Osteoblast (primary cell): ENCODE data around the gene NDUFAF7. TPM values are rescaled to one million over a fixed set of nuclear protein-coding genes. Genes with fewer than 3 reads are reported as not detected.
A peak's percentile ranks its signal among the peaks of the same experiment; 100 is the strongest.
"Not testable (repeated sequence)": the region's sequence is repeated elsewhere in the genome, so short reads cannot be mapped to it uniquely, and the experiment has no call there.

Experiments
- DNase-seq: peaks from one replicate; pipeline ENCODE4 v3.0.0; 2011; ENCODE audit warnings: low spot score, mixed read lengths; ENCODE audit not compliant: insufficient read length; ENCODE audit errors: missing footprints
- H2AFZ ChIP-seq: 2 replicates; pipeline ENCODE4 v1.6.0; 2011; ENCODE audit warnings: mild to moderate bottlenecking, low read length
- H3K27ac ChIP-seq: 2 replicates; pipeline ENCODE4 v1.5.1; 2011; ENCODE audit warnings: mild to moderate bottlenecking, low read depth, low read length, moderate library complexity
- H3K27me3 ChIP-seq: 2 replicates; pipeline ENCODE4 v1.6.0; 2012; ENCODE audit warnings: mild to moderate bottlenecking, control low read depth, inconsistent platforms, low read length, moderate library complexity; ENCODE audit not compliant: insufficient read depth
- H3K36me3 ChIP-seq: 2 replicates; pipeline ENCODE4 v1.5.1; 2011; ENCODE audit warnings: mild to moderate bottlenecking, low read length, control low read depth, moderate library complexity; ENCODE audit not compliant: insufficient read depth
- H3K4me1 ChIP-seq: 2 replicates; pipeline ENCODE4 v1.5.1; 2011; ENCODE audit warnings: mild to moderate bottlenecking, low read length, control low read depth, moderate library complexity; ENCODE audit not compliant: insufficient read depth
- H3K4me2 ChIP-seq: 2 replicates; pipeline ENCODE4 v1.6.0; 2011; ENCODE audit warnings: mild to moderate bottlenecking, low read length; ENCODE audit not compliant: insufficient read depth
- H3K4me3 ChIP-seq: fragments of 200-600 bp; sonication (generic); 3 replicates; pipeline ENCODE4 v1.5.1; 2012; ENCODE audit warnings: mild to moderate bottlenecking, low read length, inconsistent platforms; ENCODE audit not compliant: insufficient read depth
- H3K79me2 ChIP-seq: 2 replicates; pipeline ENCODE4 v1.6.0; 2012; ENCODE audit warnings: mild to moderate bottlenecking, low read length, control low read depth, inconsistent platforms; ENCODE audit not compliant: insufficient read depth
- H3K9me3 ChIP-seq: 2 replicates; pipeline ENCODE4 v1.5.1; 2011; ENCODE audit warnings: low read depth, low read length, control low read depth
- H4K20me1 ChIP-seq: 2 replicates; pipeline ENCODE4 v1.6.0; 2012; ENCODE audit warnings: mild to moderate bottlenecking, low read length, control low read depth; ENCODE audit not compliant: insufficient read depth
- CTCF ChIP-seq: IDR thresholded peaks from 2 replicates; pipeline ENCODE4 v1.5.1; 2011; ENCODE audit warnings: mild to moderate bottlenecking, low read depth, low read length, moderate library complexity; ENCODE audit errors: extremely low read depth
- total RNA-seq: library from RNA; depleted of rRNA; stranded (reverse); fragments of >200 nt; gene quantifications from 2 replicates; pipeline ENCODE4 v1.2.3, GENCODE V29; 2012

Gene NDUFAF7
- total RNA-seq, 1 donor = 16.6 TPM

- Histone ChIP-seq H3K4me1 (peaks cover 6% of the 10 kb centered on the region), H3K79me2 (no peaks in the 10 kb centered on the region), H2AFZ (no peak overlapping the region), H3K4me3 (no peak overlapping the region), H3K4me2 (no peak overlapping the region), H3K9me3 (no peaks in the 10 kb centered on the region), H3K27me3 (no peaks in the 10 kb centered on the region), H3K27ac (peak overlapping the region; percentile 50), H3K36me3 (peaks cover 68% of the 10 kb centered on the region), H4K20me1 (no peaks in the 10 kb centered on the region)
- DNase-seq = no peak
- TF ChIP-seq CTCF = no peak
Observed at GRCh38 chr2:37215250-37215649, 16.2 kb upstream of the NDUFAF7 start.

DNA sequence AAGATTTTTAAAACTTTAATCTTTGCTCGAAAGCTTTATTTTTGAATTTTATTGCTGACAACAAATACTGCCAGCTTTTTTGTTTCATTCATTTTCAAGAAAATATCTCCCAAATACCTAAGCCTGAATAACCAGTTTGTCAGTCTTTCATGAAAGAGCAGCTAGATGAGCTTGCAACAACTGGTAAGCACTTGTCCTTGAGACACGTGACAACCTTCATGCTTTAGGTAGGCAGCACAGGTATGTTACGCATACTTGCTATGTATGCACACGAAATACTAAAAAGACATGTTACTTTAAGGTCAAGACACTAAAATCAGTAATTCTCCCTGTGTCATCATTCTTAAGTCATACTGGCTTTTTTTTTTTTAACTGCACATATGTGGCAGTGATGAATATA is 12.4 kb upstream of the NDUFAF7 start:
- no peak overlapping the region for H3K4me2 ChIP-seq
- no peaks in the 10 kb centered on the region for H4K20me1 ChIP-seq
- no peak overlapping the region for H3K27ac ChIP-seq
- peaks cover 4% of the 10 kb centered on the region for H3K4me1 ChIP-seq
- no peaks in the 10 kb centered on the region for H3K9me3 ChIP-seq
- H3K79me2 ChIP-seq = peaks cover 11% of the 10 kb centered on the region
- peaks cover 59% of the 10 kb centered on the region for H3K36me3 ChIP-seq
- DNase-seq = no peak
- H3K4me3 ChIP-seq = no peak overlapping the region
- no peak overlapping the region for H2AFZ ChIP-seq
- TF ChIP-seq CTCF = no peak
- H3K27me3 ChIP-seq = no peaks in the 10 kb centered on the region

DNA sequence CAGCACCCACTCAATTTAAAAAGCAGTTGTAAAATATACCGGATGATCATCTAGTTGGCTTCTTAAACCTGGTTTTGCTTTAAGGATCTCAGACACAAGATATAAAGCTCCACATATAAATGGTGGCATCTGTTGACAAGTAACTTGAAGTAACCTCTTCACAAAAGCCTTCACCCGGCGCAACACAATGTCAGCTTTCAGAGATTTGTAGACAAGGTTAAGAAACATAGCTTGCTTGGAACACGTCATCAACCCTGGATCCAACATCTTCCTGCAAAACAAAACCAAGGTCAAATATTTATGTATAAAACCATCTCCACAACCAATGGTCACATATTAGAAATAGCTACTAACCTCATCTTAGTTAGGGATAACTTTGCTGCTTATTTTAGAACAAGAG is 8.3 kb upstream of the NDUFAF7 start:
- TF ChIP-seq CTCF = no peak
- H2AFZ ChIP-seq = no peak overlapping the region

DNA sequence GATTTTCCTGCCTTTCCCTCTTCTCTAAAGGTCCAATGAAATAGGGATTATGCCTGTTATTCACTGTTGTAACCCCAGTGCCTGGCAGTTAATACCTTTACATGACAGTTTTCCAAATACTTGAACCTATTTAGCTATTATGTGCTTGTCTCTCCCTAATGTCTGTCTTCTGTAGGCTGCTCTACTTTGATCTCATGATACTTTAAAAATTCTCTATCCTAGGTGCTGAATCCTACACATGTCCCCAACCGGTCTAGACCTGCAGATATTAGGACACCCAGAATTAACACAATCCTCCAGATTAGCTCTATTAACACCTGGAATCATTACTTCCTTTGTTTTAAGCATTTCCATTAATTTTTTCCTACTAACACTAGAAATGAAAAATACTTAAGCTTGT is 7.4 kb upstream of the NDUFAF7 start:
- H3K4me2 ChIP-seq = no peak overlapping the region
- no peak for DNase-seq
- H2AFZ ChIP-seq = no peak overlapping the region
- H4K20me1 ChIP-seq = peaks cover 17% of the 10 kb centered on the region
- H3K9me3 ChIP-seq = no peaks in the 10 kb centered on the region
- no peak overlapping the region for H3K27ac ChIP-seq
- TF ChIP-seq CTCF = no peak
- H3K27me3 ChIP-seq = no peaks in the 10 kb centered on the region
- peaks cover 55% of the 10 kb centered on the region for H3K36me3 ChIP-seq
- no peaks in the 10 kb centered on the region for H3K4me1 ChIP-seq
- H3K4me3 ChIP-seq = no peak overlapping the region
- peaks cover 53% of the 10 kb centered on the region for H3K79me2 ChIP-seq

More for the DNA sequence above, 8.3 kb upstream of the NDUFAF7 start:
- H3K27ac ChIP-seq = no peak overlapping the region
- no peaks in the 10 kb centered on the region for H3K4me1 ChIP-seq
- no peaks in the 10 kb centered on the region for H3K9me3 ChIP-seq
- H4K20me1 ChIP-seq = peaks cover 10% of the 10 kb centered on the region
- H3K4me2 ChIP-seq = no peak overlapping the region
- no peak overlapping the region for H3K4me3 ChIP-seq
- DNase-seq = no peak
- no peaks in the 10 kb centered on the region for H3K27me3 ChIP-seq
- H3K79me2 ChIP-seq = peaks cover 44% of the 10 kb centered on the region
- peaks cover 57% of the 10 kb centered on the region for H3K36me3 ChIP-seq

DNA sequence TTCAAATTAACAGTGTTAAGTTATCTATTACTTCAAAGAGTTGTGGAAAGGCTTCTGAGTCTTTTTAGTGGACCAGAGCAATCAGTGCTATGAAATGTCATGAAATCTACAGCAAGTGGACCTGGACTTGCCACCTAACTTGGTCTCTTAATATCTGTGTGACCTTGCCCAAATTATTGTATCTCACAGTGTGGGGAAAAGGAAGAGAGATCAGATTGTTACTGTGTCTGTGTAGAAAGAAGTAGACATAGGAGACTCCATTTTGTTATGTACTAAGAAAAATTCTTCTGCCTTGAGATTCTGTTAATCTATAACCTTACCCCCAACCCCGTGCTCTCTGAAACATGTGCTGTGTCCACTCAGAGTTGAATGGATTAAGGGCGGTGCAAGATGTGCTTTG is 6.3 kb upstream of the NDUFAF7 start:
- H3K36me3 ChIP-seq = peaks cover 48% of the 10 kb centered on the region
- peaks cover 64% of the 10 kb centered on the region for H3K79me2 ChIP-seq
- not testable (repeated sequence) for H3K27me3 ChIP-seq, H3K4me2 ChIP-seq, H3K27ac ChIP-seq, H2AFZ ChIP-seq, H3K4me3 ChIP-seq, H3K9me3 ChIP-seq, DNase-seq, H3K4me1 ChIP-seq
- peaks cover 25% of the 10 kb centered on the region for H4K20me1 ChIP-seq
